HL-60 (cell line): Measurements from ENCODE around the gene TMEM150A.

Experiments used
- DNase-seq, 2 experiments: peaks; one replicate each; pipeline ENCODE4 v3.0.0-alpha.2; 2010 to 2020; ENCODE audit warnings: low read depth in 1 of 2, low spot score in 1 of 2
- H3K27ac ChIP-seq: fragments of 250-450 bp; sonication (Bioruptor Pico); replicated peaks from 2 replicates; pipeline ENCODE4 v1.5.1; 2020; ENCODE audit warnings: mild to moderate bottlenecking, moderate library complexity
- H3K27me3 ChIP-seq: fragments of 250-450 bp; sonication (Bioruptor Pico); 2 replicates; pipeline ENCODE4 v1.5.1; 2021; ENCODE audit warnings: mild to moderate bottlenecking, moderate library complexity; ENCODE audit not compliant: insufficient read depth, poor library complexity, severe bottlenecking
- H3K4me3 ChIP-seq: replicated peaks from 2 replicates; pipeline ENCODE4 v1.5.1; 2011; ENCODE audit warnings: mild to moderate bottlenecking, control low read depth, low read length; ENCODE audit not compliant: insufficient read depth
- CTCF ChIP-seq: IDR thresholded peaks from one replicate; pipeline ENCODE4 v1.5.1; 2011; ENCODE audit warnings: low read length, control low read depth, inconsistent platforms; ENCODE audit not compliant: insufficient read depth
- GABPA ChIP-seq: IDR thresholded peaks from 2 replicates; pipeline ENCODE4 v1.6.1; 2012; ENCODE audit warnings: low read depth
- POLR2AphosphoS5 ChIP-seq: IDR thresholded peaks from 2 replicates; pipeline ENCODE4 v1.6.1; 2012; ENCODE audit warnings: low read depth
- SPI1 ChIP-seq: IDR thresholded peaks from 2 replicates; pipeline ENCODE4 v1.6.1; 2012; ENCODE audit warnings: low read depth, mild to moderate bottlenecking, borderline replicate concordance
- TF ChIP-seq, protein P1 (sequence below): IDR thresholded peaks from 2 replicates; pipeline ENCODE4 v1.6.1; 2012; ENCODE audit warnings: low read depth; ENCODE audit not compliant: insufficient replicate concordance

Gene TMEM150A

GRCh38 chr2:85578243-85579180 lies 24.0 kb downstream of the TMEM150A start:
- no peaks in the 10 kb centered on the region for H3K27me3 ChIP-seq
- H3K4me3 ChIP-seq = peak overlapping the region; percentile 70
- peak; percentile 86 to 95 for DNase-seq
- H3K27ac ChIP-seq = peak overlapping the region; percentile 99
- TF ChIP-seq POLR2AphosphoS5 (peak; percentile 78; the same call in 1 of the 2 replicates), SPI1 (peak; percentile 98), GABPA (no peak), CTCF (no peak)
- TF ChIP-seq, protein P1, sequence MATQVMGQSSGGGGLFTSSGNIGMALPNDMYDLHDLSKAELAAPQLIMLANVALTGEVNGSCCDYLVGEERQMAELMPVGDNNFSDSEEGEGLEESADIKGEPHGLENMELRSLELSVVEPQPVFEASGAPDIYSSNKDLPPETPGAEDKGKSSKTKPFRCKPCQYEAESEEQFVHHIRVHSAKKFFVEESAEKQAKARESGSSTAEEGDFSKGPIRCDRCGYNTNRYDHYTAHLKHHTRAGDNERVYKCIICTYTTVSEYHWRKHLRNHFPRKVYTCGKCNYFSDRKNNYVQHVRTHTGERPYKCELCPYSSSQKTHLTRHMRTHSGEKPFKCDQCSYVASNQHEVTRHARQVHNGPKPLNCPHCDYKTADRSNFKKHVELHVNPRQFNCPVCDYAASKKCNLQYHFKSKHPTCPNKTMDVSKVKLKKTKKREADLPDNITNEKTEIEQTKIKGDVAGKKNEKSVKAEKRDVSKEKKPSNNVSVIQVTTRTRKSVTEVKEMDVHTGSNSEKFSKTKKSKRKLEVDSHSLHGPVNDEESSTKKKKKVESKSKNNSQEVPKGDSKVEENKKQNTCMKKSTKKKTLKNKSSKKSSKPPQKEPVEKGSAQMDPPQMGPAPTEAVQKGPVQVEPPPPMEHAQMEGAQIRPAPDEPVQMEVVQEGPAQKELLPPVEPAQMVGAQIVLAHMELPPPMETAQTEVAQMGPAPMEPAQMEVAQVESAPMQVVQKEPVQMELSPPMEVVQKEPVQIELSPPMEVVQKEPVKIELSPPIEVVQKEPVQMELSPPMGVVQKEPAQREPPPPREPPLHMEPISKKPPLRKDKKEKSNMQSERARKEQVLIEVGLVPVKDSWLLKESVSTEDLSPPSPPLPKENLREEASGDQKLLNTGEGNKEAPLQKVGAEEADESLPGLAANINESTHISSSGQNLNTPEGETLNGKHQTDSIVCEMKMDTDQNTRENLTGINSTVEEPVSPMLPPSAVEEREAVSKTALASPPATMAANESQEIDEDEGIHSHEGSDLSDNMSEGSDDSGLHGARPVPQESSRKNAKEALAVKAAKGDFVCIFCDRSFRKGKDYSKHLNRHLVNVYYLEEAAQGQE = peak; percentile 24

DNA sequence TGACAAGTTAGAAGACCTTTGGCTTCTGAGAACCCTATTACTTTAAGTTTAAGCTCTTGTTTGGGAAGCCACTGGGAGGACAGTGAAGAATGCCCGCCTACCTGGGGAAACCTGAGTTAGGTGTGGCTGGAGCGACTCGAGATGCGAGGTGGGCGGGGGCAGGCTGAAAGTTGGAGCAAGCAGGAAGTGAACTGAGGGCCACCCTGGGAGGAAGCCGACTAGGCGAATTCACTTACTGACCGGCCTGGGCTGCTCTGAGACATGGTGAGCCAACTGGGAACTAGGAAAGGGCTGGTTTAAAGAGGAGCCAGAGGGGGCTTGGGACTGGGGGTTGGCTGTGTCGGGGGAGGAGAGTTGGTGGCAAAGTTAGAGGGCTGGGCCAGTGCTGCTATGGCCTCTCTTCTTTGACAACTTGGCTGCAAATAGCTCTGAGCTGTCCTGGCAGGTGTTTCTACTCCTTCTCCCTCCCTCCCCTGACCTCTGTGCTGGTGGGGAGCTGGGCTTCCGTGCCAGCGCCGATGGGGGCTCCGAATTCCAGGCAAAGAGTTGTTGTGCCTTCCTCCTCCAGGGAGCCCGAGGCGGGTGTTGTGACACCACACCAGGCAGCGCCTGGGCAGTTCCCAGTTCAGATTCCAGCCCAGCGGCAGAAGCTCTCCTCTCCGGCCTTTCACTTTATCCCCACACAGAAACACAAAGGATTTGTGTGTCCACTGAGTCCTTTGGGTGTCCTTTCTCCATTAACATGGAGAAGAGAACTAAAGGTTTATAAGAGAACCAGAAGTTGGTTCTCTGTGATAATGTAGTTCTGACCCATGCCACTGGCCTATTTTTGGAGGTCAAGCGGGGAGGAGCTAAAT lies 24.9 kb downstream of the TMEM150A start, which contains the start of gene VAMP8:
VAMP8 (plus strand) TSS at position 201 of the 857 bp plus-strand sequence; CDS start at position 262, 61 bp downstream.
- Histone ChIP-seq H3K4me3 (peak within 1 kb of the TSS; percentile 70), H3K27me3 (no peaks in the 10 kb centered on the region), H3K27ac (peak within 1 kb of the TSS; percentile 99)
- peak; percentile 86 to 90 for DNase-seq
- TF ChIP-seq, protein P1 = peak; percentile 36
- TF ChIP-seq CTCF = no peak
- peak; percentile 62; the same call in 1 of the 2 replicates for TF ChIP-seq SPI1
- peak; percentile 76 for TF ChIP-seq POLR2AphosphoS5
- TF ChIP-seq GABPA = no peak

GRCh38 chr2:85577063-85577385 lies 25.5 kb downstream of the TMEM150A start:
- H3K27ac ChIP-seq = peak overlapping the region; percentile 99
- no peak for DNase-seq
- peak overlapping the region; percentile 70 for H3K4me3 ChIP-seq
- no peaks in the 10 kb centered on the region for H3K27me3 ChIP-seq
- TF ChIP-seq POLR2AphosphoS5 = no peak
- no peak for TF ChIP-seq GABPA
- TF ChIP-seq CTCF = no peak
- no peak for TF ChIP-seq SPI1
- TF ChIP-seq, protein P1 = no peak
